IPS-18a (cell line): ENCODE results near the gene PRKAR2B.
"Not testable (repeated sequence)": the region's sequence is repeated elsewhere in the genome, so short reads cannot be mapped to it uniquely, and the experiment has no call there.

Source experiments
- H3K27ac ChIP-seq: one replicate; pipeline ENCODE4 v1.5.1; 2013; ENCODE audit warnings: low read length
- H3K27me3 ChIP-seq: one replicate; pipeline ENCODE4 v1.6.1; 2013; ENCODE audit warnings: mild to moderate bottlenecking, low read length; ENCODE audit not compliant: control insufficient read depth, insufficient read depth
- H3K36me3 ChIP-seq: one replicate; pipeline ENCODE4 v1.6.1; 2013; ENCODE audit warnings: low read depth, low read length; ENCODE audit not compliant: control insufficient read depth
- H3K4me1 ChIP-seq: one replicate; pipeline ENCODE4 v1.6.1; 2013; ENCODE audit warnings: low read depth, low read length; ENCODE audit not compliant: control insufficient read depth
- H3K4me3 ChIP-seq: one replicate; pipeline ENCODE4 v1.5.1; 2013; ENCODE audit warnings: low read length
- H3K9ac ChIP-seq: one replicate; pipeline ENCODE4 v1.6.1; 2013; ENCODE audit warnings: mild to moderate bottlenecking, low read length, moderate library complexity
- H3K9me3 ChIP-seq: one replicate; pipeline ENCODE4 v1.6.1; 2013; ENCODE audit warnings: low read depth, low read length; ENCODE audit not compliant: control insufficient read depth

PRKAR2B gene

DNA sequence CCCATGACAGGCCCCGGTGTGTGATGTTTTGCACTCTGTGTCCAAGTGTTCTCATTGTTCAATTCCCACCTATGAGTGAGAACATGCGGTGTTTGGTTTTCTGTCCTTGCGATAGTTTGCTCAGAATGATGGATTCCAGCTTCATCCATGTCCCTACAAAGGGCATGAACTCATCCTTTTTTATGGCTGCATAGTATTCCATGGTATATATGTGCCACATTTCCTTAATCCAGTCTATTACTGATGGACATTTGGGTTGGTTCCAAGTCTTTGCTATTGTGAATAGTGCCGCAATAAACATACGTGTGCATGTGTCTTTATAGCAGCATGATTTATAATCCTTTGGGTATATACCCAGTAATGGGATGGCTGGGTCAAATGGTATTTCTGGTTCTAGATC, 49.2 kb downstream of the PRKAR2B start:
- H3K36me3 ChIP-seq, H3K9ac ChIP-seq, H3K27me3 ChIP-seq, H3K4me1 ChIP-seq, H3K4me3 ChIP-seq, H3K9me3 ChIP-seq, H3K27ac ChIP-seq: not testable (repeated sequence)

DNA sequence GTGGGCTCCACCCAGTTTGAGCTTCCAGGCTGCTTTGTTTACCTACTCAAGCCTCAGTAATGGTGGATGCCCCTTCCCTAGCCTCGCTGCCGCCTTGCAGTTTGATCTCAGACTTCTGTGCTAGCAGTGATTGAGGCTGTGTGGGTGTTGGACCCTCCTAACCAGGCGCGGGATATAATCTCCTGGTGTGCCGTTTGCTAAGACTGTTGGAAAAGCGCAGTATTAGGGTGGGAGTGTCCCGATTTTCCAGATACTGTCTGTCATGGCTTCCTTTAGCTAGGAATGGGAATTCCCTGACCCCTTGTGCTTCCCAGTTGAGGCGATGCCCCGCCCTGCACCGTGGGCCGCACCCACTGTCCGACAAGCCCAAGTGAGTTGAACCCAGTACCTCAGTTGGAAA, 54.6 kb downstream of the PRKAR2B start:
- not testable (repeated sequence) for H3K4me3 ChIP-seq, H3K27me3 ChIP-seq, H3K4me1 ChIP-seq, H3K9me3 ChIP-seq, H3K9ac ChIP-seq, H3K36me3 ChIP-seq, H3K27ac ChIP-seq

DNA sequence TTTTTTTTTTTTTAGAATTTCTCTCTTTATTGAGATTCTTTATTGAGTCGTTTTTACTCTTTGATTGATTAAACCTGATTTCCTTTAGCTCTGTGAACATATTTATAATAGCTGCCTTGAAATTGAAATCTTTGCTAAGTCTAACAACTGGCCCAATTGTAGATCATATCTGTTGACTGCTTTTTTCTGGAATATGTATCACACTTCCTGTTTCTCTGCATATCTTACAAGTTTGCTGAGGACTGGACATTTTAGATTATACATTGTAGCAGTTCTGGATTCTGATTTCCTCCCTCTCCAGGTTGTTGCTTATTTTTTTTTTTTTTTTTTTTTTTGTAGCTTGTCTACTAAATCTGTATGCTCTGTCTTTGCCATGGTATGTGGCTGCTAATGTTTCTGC, 56.3 kb downstream of the PRKAR2B start:
- Histone ChIP-seq H3K9ac (no peak overlapping the region), H3K4me3 (no peak overlapping the region), H3K27ac (no peak overlapping the region), H3K36me3 (no peaks in the 10 kb centered on the region), H3K9me3 (peaks cover 6% of the 10 kb centered on the region), H3K27me3 (no peaks in the 10 kb centered on the region), H3K4me1 (no peaks in the 10 kb centered on the region)

DNA sequence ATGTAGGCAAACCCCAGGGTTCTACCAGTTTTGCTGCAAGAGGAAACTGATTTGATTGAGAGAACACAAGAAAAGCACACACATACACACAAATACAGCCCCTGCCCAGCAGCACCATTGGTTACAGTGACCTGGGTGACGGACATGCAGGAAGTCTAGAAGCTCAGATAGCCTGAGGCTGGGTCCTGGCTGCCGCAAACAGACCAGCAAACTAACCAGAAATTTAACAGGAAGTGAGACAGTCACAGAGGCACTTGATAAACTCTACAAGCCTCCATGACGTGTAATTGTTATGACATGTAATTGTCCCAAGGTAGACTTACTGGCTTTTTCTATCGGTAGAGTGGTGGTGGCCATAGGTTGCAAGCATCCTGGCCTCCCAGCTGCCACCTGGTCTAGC, 58.9 kb downstream of the PRKAR2B start:
- Histone ChIP-seq H3K9ac (no peak overlapping the region), H3K27me3 (no peaks in the 10 kb centered on the region), H3K4me1 (no peaks in the 10 kb centered on the region), H3K27ac (no peak overlapping the region), H3K4me3 (no peak overlapping the region), H3K36me3 (no peaks in the 10 kb centered on the region), H3K9me3 (peaks cover 6% of the 10 kb centered on the region)

DNA sequence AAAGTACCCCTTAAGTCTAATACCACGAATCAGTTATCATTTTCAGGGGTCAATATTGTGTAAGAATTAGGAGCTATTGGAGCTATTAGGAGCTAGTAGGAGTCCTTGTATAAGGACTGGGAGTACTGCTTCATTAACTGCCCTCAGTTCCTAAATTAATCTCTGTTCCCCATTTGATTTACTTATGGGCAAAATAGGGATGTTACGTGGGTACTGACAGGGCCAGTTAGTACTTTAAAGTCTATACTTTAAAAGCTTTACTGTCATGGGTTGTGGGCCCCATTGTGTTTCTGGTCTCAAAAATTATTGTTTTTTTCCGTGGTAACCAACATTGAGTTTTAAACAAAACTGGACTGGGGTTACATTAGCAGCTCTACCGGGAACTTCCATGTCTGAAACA, 60.3 kb downstream of the PRKAR2B start:
- H3K27me3 ChIP-seq = no peaks in the 10 kb centered on the region
- H3K9ac ChIP-seq = no peak overlapping the region
- no peak overlapping the region for H3K4me3 ChIP-seq
- no peaks in the 10 kb centered on the region for H3K4me1 ChIP-seq
- no peaks in the 10 kb centered on the region for H3K36me3 ChIP-seq
- no peak overlapping the region for H3K27ac ChIP-seq
- H3K9me3 ChIP-seq = no peaks in the 10 kb centered on the region

DNA sequence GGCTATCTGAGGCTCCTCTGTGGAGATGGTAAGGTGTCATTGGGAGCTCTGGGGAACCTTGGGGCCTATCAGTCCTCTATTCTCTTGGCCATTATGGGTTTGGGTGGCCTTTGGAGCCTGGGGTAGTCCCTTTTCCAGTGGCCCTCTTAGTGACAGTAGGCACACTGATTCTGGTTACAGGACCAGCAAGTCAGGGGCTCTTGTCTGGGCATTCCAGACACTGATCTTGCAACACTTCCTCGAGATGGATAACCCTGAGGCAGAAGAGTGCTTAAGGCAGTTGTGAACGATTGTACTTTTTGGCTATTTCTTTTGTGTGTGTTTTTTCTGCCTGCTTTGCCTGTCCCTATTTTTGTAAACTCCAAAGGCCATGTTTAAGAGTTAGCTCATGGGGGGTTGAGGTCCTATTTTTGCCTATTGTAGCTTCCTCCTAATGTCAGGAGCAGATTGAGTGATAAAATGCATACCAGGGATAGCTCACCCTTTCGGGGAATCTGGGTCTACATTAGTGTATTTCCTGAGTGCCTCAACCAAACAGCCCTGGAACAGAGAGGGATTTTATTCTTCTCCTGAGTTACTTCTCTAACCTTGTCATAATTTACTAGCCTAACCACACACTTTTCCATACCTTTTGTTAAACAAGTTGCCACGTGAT, 61.2 kb downstream of the PRKAR2B start:
- Histone ChIP-seq H3K9me3 (no peaks in the 10 kb centered on the region), H3K4me1 (no peaks in the 10 kb centered on the region), H3K4me3 (no peak overlapping the region), H3K27me3 (no peaks in the 10 kb centered on the region), H3K36me3 (no peaks in the 10 kb centered on the region), H3K27ac (no peak overlapping the region), H3K9ac (no peak overlapping the region)

DNA sequence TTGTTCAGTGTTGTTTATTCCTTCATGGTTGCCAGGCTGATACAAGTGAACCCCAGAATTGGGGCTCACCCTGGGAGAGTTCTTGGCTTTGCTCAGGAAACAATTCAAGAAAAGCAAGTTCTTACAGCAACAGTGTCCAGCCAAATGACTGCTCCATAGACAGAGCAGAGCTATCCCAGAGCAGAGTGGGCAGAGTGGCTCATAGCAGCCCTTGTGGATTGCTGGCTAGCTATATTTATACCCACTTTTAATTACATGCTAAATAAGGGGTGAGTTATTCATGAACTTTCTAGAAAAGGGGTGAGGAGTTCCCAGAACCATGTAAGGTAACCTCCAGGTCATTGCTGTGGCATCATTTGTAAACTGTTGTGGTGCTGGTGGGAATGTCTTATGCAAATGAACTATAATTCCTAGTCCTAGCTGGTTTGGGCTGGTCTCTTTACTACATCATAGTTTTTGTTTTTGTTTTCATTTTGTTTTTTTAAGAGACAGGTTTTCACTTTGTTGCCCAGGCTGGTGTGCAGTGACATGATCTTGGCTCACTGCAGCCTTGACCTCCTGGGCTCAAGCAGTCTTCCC, 64.4 kb downstream of the PRKAR2B start:
- Histone ChIP-seq H3K9ac (no peak overlapping the region), H3K4me1 (no peaks in the 10 kb centered on the region), H3K27ac (no peak overlapping the region), H3K4me3 (no peak overlapping the region), H3K36me3 (no peaks in the 10 kb centered on the region), H3K9me3 (no peaks in the 10 kb centered on the region), H3K27me3 (no peaks in the 10 kb centered on the region)

DNA sequence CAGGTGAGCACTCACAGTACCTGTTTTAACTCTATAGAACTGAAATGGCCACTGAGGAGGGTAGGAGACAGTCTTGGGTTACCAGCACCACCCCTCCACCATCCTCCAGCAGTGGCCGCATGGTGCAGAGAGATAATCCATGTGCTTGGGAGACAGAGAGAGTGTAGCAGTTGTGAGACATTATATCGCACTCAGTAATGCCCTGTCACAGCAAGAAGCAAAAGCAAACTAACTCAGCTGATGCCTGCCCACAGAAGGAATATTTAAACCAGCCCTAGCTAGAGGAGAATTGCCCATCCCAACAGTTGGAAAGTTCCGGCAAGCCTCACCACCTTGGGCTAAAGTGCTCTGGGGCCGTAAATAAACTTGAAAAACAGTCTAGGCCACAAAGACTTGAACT, 65.5 kb downstream of the PRKAR2B start:
- Histone ChIP-seq H3K27ac (no peak overlapping the region), H3K4me3 (no peak overlapping the region), H3K27me3 (no peaks in the 10 kb centered on the region), H3K4me1 (no peaks in the 10 kb centered on the region), H3K9me3 (no peaks in the 10 kb centered on the region), H3K9ac (no peak overlapping the region), H3K36me3 (no peaks in the 10 kb centered on the region)

DNA sequence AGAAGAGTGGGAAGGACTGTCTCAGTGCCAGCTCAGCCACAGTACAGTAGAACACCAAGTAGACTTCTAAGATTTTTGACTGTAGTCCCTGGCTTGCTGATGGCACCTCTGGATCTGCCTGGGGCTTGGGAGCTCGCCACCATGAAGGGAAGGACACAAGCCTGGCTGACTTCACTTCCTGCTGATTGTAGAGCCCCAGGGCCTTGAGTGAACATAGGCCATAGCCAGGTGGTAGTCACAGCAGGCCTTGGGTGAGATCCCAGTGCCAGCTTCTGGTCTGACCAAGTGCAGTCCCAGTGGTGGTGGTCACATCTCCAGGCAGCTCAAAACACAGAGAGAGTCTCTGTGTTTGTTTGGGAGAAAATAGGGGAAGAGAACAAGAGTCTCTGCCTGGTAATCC, 66.7 kb downstream of the PRKAR2B start:
- H3K36me3 ChIP-seq = no peaks in the 10 kb centered on the region
- H3K9me3 ChIP-seq = no peaks in the 10 kb centered on the region
- no peak overlapping the region for H3K9ac ChIP-seq
- H3K27me3 ChIP-seq = no peaks in the 10 kb centered on the region
- H3K4me3 ChIP-seq = no peak overlapping the region
- H3K27ac ChIP-seq = no peak overlapping the region
- peaks cover 7% of the 10 kb centered on the region for H3K4me1 ChIP-seq

DNA sequence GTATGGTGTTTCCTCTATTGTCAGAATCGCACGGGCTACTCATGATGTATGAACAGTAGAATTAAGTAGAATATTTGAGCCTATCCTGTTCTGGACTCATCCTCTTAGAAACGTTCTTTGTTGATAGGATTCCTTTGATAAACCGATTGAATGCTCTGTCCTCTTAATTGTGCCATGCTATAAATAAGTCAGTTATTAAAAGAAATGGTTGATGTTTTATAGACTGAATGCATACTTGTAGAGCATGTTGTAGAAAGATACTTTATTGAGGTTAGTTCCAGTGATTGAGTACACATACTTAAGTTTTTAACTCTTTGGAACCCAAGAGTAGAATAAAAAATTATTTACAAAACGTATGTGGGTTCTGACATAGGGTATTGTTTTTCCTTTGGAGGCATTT, 69.4 kb downstream of the PRKAR2B start:
- Histone ChIP-seq H3K27me3 (no peaks in the 10 kb centered on the region), H3K4me3 (no peak overlapping the region), H3K4me1 (peaks cover 7% of the 10 kb centered on the region), H3K36me3 (no peaks in the 10 kb centered on the region), H3K9me3 (no peaks in the 10 kb centered on the region), H3K27ac (no peak overlapping the region), H3K9ac (no peak overlapping the region)

DNA sequence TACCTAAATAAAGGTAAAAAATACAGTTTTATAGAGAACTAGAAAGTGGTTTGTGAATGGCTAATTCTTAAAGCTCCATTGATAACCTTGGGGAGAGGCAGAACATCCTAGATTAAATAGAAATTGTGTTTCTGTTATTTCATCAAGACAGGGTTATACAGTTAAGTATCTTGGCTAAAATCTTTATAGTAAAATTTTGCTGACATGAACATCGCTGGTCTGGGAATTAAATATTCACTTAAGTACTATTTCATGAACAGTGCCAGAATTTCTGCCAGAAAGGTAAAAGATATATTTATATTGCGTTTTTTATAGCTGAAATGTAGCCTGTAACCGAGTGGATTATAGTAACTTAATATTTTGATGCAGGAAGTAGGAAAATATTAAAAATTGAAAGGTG, 70.6 kb downstream of the PRKAR2B start:
- H3K4me3 ChIP-seq = no peak overlapping the region
- H3K27me3 ChIP-seq = no peaks in the 10 kb centered on the region
- no peaks in the 10 kb centered on the region for H3K9me3 ChIP-seq
- H3K36me3 ChIP-seq = no peaks in the 10 kb centered on the region
- H3K27ac ChIP-seq = no peak overlapping the region
- no peak overlapping the region for H3K9ac ChIP-seq
- peaks cover 7% of the 10 kb centered on the region for H3K4me1 ChIP-seq

DNA sequence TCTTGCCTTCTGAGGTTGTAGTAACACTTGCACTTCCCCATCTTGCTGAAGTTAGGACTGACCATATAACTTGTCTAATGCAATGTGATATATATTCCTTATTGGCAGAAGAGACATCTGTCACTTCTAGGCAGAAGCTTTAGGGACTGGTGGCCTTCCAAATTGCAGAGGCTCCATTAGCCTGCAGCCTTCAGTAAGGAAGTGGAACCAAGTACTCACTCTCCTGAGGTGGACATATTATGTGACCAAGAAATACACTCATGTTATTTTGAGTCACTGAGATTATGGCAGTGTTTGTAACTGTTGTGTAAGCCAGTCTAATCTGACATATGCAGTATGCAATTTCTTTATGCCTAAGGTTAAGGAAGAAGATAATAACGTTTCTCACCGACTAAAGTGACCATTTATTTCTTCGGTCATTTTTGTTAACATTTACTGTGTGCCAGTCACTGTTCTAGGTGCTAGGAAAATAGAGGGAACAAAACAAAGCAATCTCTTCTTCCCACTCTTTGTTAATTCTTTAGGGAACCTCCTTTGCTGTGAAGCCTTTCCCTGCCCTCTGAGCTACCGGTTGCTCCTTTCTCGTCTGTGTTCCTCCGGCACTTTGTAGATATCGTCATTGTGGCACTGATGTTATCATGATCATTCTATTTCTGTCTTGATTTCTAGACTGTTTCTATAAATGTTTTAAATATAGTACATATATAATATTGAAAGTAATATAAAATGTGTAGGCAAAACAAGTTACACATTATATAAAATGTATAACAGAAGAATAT, 71.4 kb downstream of the PRKAR2B start:
- no peaks in the 10 kb centered on the region for H3K9me3 ChIP-seq
- no peak overlapping the region for H3K27ac ChIP-seq
- H3K4me3 ChIP-seq = no peak overlapping the region
- H3K27me3 ChIP-seq = no peaks in the 10 kb centered on the region
- H3K4me1 ChIP-seq = peaks cover 7% of the 10 kb centered on the region
- H3K36me3 ChIP-seq = no peaks in the 10 kb centered on the region
- no peak overlapping the region for H3K9ac ChIP-seq
